Skin epidermis (tissue), 12 donors: Measurements from ENCODE around the gene APLP2.
"Not testable (repeated sequence)": the region's sequence is repeated elsewhere in the genome, so short reads cannot be mapped to it uniquely, and the experiment has no call there.

Source experiments
- H3K27ac ChIP-seq, 21 experiments: fragments of 200-600 bp; sonication (generic) in 11 of 21; one replicate each; pipeline ENCODE4 v1.5.0; 2020; ENCODE audit warnings: mild to moderate bottlenecking in 3 of 21, inconsistent platforms in 2 of 21, moderate library complexity in 2 of 21
- H3K4me3 ChIP-seq, 7 experiments: fragments of 200-600 bp; sonication (generic) in 2 of 7; one replicate each; pipeline ENCODE4 v1.5.0; 2020; ENCODE audit warnings: inconsistent platforms in 2 of 7, mild to moderate bottlenecking in 2 of 7, moderate library complexity in 1 of 7

The APLP2 gene

GRCh38 chr11:130088217-130088616 is 18.5 kb downstream of the APLP2 start:
- Histone ChIP-seq H3K4me3 (no peak overlapping the region), H3K27ac (no peak overlapping the region)

GRCh38 chr11:130088919-130089673 is 19.4 kb downstream of the APLP2 start:
- Histone ChIP-seq H3K27ac (no peak overlapping the region), H3K4me3 (no peak overlapping the region)

- Histone ChIP-seq H3K27ac (no peak overlapping the region), H3K4me3 (no peak overlapping the region)
Observed at GRCh38 chr11:130089674-130090073, 20.0 kb downstream of the APLP2 start.

GRCh38 chr11:130090517-130090916 is 20.8 kb downstream of the APLP2 start:
- H3K4me3 ChIP-seq, H3K27ac ChIP-seq: not testable (repeated sequence)

GRCh38 chr11:130091169-130091568 is 21.5 kb downstream of the APLP2 start:
- H3K4me3 ChIP-seq, H3K27ac ChIP-seq: not testable (repeated sequence)

GRCh38 chr11:130092661-130093060 is 23.0 kb downstream of the APLP2 start:
- Histone ChIP-seq H3K27ac (no peak overlapping the region), H3K4me3 (no peak overlapping the region)

- Histone ChIP-seq H3K4me3 (no peak overlapping the region), H3K27ac (no peak overlapping the region)
Observed at GRCh38 chr11:130094614-130095013, 24.9 kb downstream of the APLP2 start.

- H3K4me3 ChIP-seq: no peak overlapping the region
- H3K27ac ChIP-seq: no peak overlapping the region
Observed at GRCh38 chr11:130095326-130095725, 25.6 kb downstream of the APLP2 start.

GRCh38 chr11:130096042-130096441 is 26.3 kb downstream of the APLP2 start:
- no peak overlapping the region for H3K27ac ChIP-seq
- no peak overlapping the region for H3K4me3 ChIP-seq

GRCh38 chr11:130096823-130097222 is 27.1 kb downstream of the APLP2 start:
- no peak overlapping the region for H3K4me3 ChIP-seq
- H3K27ac ChIP-seq: no peak overlapping the region

GRCh38 chr11:130097285-130097684 is 27.6 kb downstream of the APLP2 start:
- H3K27ac ChIP-seq: no peak overlapping the region
- H3K4me3 ChIP-seq: no peak overlapping the region

- Histone ChIP-seq H3K4me3 (no peak overlapping the region), H3K27ac (no peak overlapping the region)
Observed at GRCh38 chr11:130099356-130099755, 29.7 kb downstream of the APLP2 start.

- H3K27ac ChIP-seq: no peak overlapping the region
- no peak overlapping the region for H3K4me3 ChIP-seq
Observed at GRCh38 chr11:130100381-130101095, 30.8 kb downstream of the APLP2 start.

GRCh38 chr11:130101661-130102060 is 32.0 kb downstream of the APLP2 start:
- H3K27ac ChIP-seq: no peak overlapping the region
- H3K4me3 ChIP-seq: no peak overlapping the region

GRCh38 chr11:130102301-130103249 is 32.9 kb downstream of the APLP2 start:
- peak overlapping the region in 1 of 21 experiments; percentile 12 for H3K27ac ChIP-seq
- H3K4me3 ChIP-seq: no peak overlapping the region

- H3K4me3 ChIP-seq: no peak overlapping the region
- H3K27ac ChIP-seq: no peak overlapping the region
Observed at GRCh38 chr11:130103296-130103814, 33.7 kb downstream of the APLP2 start.

- Histone ChIP-seq H3K4me3 (no peak overlapping the region), H3K27ac (no peak overlapping the region)
Observed at GRCh38 chr11:130106381-130106780, 36.7 kb downstream of the APLP2 start.

- not testable (repeated sequence) for H3K27ac ChIP-seq, H3K4me3 ChIP-seq
Observed at GRCh38 chr11:130108671-130109070, 39.0 kb downstream of the APLP2 start.

GRCh38 chr11:130109386-130109785 is 39.7 kb downstream of the APLP2 start:
- no peak overlapping the region for H3K27ac ChIP-seq
- H3K4me3 ChIP-seq: no peak overlapping the region
